SHP77 treated with DMSO at 0.1 percent for 48 hours (cell line): Measurements from ENCODE around the gene CCNC.
A peak's percentile ranks its signal among the peaks of the same experiment; 100 is the strongest.
"Not testable (repeated sequence)": the region's sequence is repeated elsewhere in the genome, so short reads cannot be mapped to it uniquely, and the experiment has no call there.

Experiments used
- DNase-seq: peaks from one replicate; lab custom pipeline; 2025; lab: John Stamatoyannopoulos, UW

Gene CCNC

DNA sequence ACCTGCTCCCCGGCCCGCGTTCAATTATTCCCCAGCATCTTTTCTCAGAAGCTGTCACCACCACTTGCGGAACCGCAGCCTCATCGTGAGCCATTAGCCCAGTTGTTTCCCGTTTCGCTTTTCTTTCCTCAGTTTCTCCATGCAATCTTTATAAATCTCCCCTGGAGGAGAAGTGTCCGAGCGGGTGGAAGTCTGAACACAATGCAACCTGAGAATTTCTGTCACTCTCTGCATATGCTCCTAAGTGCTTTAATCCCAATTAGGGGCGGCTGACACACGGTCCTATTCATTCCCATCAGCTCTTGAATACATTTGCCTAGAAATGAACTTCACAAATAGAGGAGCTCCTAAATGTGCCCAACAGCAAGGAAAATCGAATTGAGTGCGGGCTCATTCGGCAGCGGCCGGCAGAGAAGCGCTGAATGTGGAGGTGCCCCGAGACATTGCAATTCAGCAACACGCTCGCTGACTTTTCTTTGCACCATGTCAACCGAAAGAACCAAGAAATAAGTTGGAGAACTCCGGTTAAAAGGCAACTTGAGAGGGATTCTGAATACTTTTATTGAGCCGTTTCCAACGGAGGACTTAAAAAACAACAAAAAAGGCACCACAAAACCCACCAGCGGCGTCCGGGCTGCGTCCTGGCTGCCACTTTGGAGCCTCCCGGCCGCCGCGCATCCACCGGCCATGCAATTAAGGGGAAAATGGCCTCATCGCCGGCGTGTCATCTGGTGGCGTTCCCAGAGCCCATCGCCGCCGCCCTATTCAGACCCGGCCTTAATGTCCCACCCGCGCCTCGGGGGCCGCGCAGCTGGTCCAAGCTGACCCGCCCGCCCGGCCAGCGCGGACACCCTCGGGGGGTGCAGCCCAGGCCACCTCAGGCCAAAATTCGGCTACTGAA, 34.3 kb upstream of the CCNC start:
- no peak for DNase-seq

DNA sequence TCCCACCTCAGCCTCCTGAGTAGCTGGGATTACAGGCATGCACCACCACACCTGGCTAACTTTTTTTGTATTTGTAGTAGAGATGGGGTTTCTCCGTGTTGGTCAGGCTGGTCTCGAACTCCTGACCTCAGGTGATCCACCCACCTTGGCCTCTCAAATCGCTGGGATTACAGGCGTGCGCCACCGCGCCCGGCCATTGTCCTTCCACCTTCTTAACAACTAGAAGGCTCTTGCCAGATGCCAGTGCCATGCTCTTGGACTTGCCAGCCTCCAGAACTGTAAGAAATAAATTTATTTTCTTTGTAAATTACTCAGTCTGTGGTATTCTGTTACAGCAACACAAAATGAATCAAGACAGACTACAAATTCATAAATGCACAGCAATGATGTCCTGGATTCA, 26.2 kb upstream of the CCNC start:
- DNase-seq: not testable (repeated sequence)

DNA sequence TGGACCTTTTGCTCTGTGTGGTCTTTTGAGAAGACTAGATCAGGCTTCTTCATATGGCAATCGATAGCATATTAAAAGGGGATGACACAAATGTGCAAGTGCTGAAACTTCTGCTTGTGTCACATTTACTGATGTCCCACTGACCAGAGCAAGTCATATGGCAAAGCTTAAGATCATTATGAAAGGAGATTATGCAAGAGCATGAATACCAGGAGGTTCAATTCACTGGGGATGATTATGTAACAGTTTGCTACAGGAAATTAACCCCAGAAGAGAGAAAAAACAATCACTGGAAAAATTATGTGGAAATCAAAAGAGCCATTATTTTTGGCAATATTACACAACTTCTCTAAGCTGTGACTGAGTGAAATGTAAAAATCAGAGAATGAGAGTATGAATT, 24.4 kb upstream of the CCNC start:
- DNase-seq: no peak

DNA sequence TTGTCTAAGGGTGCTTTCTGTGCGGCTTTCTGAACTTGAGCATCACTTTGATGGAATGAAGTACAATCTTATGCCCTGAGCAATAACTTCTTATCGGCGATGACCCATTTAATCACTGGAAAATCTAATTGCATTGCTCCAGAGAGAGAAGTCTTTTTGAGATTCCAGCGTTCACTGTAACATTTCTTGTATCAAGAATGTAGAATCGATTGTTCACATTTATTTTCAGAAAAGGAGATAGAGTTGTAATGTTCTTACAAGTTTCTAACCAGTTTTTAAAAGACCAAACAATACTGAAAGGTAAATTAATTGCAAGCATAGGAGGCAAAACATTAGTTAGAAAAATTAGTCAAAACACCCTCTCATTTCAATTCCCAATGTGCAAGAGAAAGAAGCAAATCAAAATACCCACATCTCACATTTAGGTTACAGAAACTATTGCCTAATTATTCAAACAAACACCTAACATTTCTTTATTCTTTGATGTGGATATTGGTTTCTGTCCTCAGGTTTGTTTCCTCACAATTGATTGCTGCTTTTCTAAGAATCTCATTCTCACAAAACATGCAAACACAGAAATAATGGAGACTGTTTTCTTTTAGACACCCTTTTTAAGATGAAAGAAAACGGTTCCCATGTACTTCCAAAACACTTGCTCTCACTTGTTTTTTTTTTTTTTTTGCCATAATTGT, 23.4 kb upstream of the CCNC start:
- DNase-seq: no peak

DNA sequence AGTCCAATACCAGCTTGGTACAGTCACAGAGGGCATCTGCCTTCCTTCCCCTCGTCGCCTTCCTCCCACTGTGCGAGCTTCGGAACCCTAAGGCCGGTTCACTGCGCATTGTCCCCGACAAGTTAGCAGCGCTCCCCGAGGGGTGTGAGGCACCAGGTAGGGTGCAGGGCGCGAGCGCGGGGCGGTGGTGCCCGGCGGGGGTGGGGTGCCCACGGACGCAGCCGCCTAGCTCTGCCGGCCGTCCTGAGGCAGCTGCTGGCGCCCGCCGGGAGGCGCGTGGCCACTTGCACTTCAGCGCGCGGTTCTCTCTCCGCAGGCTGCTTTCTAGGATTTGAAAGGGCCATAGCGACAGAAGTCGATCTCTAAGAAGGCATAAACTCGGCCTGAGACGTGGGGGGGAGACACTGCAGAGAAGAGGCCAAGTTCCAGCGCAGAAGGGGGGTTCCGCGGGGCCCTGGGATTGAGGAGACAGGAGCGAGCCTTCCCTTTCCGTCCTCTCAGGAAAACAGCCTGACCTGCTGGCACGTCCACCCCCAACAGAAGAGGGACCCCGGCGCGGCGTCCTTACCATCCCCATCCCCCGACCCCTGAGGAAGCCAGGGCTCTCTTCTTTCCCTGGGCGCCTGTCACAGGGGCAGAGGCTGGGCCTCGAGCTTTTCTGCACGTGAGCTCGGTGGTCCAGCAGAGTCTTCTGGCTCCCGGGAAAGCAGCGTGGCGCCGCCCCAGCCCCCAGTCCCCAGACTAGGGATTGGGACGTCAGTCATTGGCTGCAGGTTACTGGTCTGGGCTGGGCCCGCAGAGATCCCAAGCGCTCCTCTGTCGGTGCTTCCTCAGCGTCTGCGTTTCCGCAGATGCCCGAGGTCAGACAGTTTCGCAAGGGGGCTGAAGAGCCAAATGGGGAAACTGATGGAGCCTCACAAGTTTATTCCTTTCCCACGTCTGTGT, 22.5 kb upstream of the CCNC start:
- no peak for DNase-seq

DNA sequence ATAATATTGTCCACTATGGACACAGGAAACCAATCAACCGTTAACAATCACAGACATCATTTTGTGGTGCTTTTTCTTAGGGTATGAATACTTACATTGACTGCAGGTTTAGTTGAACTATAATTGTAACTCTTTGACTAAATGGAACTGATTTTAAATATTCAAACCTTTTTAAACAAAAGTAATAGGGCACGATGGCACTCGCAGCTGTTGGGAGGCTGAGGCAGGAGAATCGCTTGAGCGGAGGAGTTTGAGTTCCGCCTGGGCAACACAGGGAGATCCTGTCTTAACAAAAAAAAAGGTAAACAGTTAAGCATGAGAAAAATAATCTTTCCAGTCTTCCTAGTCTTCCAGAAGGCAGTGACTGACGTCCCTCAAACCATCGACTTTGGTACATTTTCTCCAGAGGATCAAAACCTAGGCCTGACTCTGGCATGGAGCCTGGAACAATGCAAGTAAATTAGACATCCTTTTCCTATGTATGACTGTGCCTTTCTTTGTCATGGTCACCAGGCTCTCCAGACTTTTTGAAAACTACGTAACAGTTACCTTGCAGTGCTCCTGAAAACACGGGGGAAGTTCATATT, 21.5 kb upstream of the CCNC start:
- no peak for DNase-seq

DNA sequence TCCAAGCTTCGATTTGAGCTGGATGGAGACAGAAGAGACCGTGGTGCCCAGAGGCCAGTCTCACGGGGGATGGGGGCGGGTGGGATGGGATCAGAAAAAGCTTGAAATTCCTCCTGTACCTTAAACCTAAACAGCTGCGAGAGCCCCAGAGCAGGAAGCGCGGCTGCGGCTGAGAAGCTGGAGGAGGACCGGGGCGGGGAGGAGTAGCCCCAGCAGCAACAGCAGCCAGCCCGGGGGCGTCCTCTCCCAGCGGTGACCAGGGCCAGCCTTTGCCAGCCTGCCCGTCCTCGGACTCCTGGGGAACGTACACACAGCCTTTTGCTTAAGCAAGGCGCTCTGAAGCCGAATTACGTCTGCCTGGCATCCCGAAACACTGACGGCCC, 20.8 kb upstream of the CCNC start:
- no peak for DNase-seq

DNA sequence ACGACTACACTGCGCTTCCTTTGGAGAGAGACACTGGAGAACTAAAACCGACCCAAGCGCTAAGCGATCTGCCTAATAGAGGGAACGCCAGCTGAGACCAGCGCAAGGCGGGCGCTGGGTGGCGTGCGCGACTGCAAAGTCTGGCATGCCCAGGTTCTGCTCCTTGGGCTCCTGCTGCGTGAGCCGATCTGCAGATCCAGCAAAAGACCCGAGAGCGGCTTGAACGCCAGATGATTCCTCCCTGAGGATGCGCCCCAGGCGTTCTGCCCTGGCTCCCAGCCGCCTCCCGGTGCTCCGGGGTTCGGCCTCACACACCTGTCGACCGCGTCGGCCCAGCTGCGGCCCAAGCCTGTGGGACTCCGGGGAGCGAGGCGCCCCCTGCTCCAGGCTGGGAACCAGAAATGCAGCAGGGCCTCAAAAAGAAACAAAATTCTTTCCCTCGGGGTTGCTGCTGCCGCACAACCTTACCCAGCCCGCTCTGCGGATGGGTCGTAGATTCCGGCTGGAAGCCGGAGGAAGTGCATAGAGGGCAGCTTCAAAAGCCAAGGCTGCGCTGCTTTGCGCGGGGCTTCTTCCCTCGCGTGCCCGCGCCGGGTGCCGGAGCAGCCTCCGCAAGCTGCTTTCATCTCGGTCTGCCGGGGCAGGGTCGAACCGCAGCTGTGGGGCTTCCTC, 20.3 kb upstream of the CCNC start:
- DNase-seq: peak; percentile 55

DNA sequence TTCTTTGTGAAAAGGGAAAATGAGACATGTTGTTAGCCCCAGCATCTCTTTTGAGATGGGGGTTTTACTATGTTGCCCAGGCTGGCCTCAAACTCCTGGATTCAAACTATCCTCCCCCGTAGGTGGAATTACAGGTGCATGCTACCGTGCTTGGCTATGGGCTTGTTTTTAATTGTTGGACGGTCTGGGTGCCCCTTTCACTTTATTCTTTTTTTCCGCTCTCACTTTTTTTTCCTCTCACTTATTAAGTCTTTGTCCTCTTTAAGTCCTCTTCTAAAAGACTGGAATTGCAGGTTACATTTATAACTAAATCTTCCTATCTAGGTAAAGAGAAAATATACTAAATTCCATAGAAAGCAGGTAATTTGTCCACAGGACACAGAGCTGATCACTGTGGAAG, 19.3 kb upstream of the CCNC start:
- DNase-seq: no peak

DNA sequence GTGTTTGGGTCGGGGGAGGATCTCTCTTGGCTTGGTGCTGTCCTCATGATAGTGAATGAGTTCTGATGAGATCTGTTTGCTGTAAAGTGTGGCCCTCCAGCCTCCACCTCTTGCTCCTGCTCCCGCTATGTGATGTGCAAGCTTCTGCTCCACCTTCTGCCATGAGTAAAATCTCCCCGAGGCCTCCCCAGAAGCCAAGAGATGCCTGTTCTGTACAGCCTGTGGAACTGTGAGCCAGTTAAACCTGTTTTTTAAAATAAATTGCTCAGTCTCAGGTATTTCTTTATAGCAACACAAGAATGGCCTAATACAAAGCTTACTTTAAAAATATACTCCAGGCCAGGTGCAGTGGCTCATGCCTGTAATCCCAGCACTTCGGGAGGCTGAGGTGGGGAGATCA, 11.3 kb upstream of the CCNC start:
- no peak for DNase-seq

DNA sequence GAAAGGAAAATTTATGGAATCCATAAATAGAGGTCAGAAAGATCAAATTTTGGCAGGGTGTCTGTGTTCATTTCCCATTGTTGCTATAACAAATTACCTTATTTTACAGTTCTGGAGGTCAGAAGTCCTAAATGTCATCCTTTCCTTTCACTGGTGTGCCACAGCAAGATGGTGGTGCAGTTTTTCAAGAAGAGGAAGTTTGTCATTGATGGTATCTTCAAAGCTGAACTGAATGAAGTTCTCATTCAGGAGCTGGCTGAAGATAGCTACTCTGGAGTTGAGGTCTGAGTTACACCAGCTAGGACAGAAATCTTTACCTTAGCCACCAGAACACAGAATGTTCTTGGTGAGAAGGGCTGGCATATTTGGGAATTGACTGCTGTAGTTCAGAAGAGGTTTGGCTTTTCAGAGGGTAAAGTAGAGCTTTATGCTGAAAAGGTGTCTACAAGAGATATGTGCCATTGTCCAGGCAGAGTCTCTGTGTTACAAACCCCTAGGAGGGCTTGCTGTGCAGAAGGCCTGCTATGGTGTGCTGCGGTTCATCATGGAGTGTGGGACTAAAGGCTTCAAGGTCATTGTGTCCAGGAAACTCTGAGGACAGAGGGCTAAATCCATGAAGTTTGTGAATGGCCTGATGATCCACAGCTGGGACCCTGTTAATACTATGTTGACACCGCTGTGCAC, 7.2 kb upstream of the CCNC start:
- no peak for DNase-seq

DNA sequence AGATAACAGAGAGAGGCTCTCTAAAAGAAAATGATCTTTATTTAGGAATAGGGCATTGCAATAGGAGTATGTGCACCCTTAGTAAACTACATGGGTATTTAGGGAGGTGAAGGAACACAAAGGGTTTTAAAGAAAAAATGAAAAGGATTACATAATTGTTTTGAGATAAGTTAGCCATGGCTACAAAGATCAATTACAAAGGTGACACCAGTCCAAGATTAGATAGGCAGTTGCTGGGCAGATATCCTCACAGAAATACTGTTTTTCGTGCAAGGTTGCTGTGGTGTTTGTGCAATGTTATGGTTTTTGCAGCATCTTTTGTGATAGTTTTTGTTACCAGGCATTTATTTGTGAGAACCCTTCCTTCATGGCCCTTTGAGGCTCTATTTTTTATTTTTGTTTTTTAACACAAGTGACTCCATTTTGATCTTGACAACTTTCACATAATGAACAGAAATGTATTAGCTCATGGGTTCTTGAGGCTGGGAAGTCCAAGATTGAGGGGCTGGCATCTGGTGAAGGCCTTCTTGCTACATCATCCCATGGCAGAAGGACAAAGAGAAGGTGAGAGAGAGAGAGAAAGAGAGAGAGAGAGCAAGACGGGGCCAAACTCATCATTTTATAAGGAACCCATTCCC, 5.6 kb upstream of the CCNC start:
- DNase-seq: no peak

DNA sequence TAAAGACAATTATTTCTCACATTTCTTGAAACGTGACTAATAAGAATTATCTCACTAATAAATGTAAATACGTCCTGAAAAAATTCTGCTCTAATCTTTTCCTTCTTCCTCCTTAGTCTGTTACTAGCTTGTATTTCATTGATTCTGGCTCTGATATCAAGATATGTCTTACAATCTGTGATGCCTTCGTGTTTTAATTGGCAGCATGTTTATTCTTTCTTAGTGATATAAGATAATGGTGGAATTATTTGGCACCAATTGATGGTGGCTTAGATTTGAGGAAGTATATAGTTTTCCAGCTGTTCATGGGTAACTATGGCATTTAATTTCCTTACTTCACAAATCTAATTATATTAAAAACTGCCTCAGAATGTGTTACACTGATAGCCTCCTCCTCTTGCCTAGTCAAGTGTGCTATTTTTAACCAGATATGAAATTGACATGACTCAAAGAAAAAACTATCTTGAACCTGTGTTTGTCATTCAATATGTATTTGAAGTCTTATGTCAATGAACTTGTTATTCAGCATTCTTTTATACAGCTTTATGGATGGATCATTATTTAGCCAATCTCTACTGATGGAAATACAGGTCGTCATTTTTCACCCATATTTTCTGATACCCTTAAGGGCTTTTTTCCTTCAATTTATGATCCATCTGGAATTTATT, 5.3 kb downstream of the CCNC start:
- no peak for DNase-seq

DNA sequence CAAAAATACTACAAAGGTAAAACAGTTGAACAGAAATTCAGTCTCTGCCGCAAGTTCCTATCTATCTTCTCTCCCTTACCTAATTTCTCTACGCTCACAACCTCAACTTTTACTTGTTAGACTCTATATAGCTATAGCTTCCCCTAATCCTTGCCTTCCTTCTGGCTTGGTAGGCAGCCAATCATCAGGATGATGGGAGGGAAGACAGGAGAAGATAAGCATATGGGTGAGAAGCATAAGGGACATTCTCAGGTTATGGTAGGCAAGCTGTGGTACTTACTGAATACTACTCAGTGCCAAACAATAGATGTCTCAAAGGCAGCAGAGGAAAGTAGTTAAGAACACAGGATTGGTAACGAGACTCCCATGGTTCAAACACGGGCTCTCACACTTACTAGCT, 7.8 kb downstream of the CCNC start:
- DNase-seq: no peak

DNA sequence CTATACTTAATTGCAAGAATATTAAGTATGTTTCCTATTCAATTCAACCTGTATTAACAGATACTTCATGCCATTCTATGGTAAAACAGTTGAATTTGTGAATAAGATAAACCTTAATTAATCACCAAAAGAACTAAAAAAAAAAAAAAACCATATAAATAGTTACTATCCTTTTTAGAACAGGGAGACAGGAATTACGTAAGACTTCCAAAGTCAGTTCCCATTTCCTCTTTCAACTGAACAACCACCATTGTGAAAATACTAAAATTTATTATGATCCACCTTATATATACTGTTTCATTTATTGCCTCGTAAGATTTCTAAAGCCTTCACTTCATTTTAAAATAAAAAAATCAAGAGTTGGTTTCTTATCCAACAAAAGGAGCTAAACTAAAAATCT, 9.4 kb downstream of the CCNC start:
- DNase-seq: no peak

DNA sequence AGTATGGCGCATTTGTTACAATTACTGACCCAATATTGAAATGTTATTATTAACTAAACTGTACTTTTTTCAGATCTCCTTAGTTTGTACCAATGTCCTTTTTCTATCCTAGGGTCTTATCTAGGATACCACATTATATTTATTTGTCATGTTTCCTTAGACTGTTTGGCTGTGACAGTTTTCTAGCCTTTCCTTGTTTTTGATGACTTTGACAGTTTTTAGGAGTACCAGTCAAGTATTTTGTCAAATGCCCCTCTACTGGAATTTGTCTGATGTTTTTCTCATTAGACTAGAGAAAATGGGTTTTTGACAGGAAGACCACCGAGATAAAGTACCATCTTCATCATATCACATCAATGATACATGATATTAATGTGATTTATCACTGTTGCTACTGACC, 14.6 kb downstream of the CCNC start:
- no peak for DNase-seq

DNA sequence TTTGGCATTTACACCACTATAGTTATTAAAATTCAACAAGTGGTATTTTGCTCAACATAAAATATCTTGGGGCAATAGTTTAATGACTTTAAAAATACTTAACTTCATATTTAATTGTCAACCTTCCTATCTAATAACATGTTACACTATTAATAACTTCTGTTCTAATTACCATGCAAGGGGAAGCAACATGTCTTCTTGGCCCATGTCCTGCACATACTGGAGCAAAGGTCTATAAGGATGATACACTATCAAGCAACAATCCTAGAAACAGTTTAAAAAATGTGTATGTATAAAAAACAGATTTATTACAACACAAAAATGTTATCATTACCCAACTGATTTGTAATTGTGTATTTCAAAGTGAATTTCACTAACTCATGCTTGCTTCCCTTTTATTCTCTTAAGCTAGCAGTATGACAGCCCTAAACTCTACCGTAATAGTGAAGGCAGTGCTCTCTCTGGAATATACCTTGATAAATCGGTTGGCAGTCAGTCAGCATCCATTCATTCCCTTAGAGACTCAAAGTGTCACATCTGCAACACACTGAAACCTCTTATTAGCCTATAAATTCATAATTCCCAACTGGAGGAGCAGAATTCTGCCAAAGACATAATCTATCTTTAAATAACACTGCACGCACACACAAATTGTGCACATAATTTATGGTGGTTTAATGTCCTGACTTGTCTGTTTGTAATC, 18.3 kb downstream of the CCNC start:
- DNase-seq: no peak

DNA sequence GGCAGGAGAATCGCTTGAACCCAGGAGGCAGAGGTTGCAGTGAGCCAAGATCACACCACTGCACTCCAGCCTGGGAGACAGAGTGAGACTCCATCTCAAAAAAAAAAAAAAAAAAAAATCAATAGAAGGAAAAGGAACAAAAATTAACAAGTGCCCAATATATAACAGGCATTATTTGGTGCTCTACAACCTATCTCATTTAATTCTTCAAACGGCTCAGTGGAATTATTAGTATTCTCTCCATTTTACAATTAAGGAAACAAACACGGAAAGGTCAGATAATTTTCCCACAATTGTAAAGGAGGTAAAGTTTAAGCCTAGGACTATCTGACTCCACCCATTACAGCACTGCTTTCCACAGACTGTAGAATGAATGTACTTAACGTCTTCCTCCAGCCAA, 19.8 kb downstream of the CCNC start:
- DNase-seq: no peak

DNA sequence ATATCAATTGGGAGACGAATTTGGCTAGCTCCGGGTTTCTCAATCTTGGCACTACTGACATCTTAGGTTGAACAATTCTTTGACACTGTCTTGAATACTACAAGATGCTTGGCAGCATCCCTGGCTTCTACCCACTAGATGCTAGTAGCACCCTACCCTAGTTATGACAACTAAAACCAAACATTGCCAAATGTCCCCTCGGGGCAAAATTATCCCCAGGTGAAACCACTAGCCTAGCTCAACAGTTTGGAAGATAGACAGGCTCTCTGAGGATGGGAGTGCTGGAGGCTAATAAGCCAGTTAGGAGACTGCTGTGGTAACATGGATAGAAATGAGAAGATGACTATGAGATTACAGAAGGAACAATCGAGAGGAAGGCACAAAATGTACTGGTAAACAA, 20.9 kb downstream of the CCNC start:
- no peak for DNase-seq
